NCI-H1417 (cell line): Measurements from ENCODE around the gene AFAP1L2.
"Not testable (repeated sequence)": the region's sequence is repeated elsewhere in the genome, so short reads cannot be mapped to it uniquely, and the experiment has no call there.

ENCODE experiments used
- DNase-seq, 3 experiments: peaks; one replicate each; lab custom pipeline; 2025; lab: John Stamatoyannopoulos, UW

Gene AFAP1L2

DNA sequence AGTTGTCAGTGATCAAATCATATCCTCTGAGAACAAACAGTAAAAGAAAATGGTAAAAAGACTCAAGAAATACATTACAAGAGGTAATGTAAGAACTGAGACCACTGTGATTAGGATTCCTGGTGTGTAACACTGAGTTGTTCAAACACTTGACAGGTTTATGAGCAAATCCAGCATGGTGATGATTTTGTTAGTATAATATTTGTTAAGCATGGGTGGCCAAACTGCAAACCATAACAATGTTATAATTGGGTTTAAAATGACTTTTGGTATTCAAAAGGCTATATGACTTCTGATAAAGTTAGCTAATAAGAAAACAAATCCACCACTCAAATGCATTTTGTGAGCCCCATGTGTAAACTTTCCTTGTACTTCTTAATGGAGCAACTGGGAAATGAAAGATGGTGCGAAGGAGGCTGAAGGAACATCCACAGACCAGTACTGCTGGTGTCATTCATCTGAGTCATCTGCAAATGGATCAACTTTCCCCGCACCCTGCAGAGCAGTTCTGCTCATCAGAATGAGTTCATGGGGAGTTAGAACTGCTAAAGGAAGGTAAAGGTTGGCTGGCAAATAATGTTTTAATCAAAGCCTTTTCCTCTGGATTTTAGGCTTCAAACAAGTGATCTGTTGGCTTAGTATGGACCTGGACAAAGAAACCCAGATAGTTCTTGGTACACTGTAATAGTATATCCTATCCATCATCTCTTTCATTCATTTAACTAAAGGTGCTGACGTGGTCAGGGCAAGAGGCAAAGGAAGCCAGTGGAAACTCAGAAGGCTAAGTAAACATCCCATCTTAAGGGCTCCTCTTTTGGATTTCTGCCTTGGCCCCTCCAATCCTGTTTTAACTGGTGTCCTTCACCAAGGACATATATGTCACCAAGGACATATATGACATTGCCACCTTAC lies 45.0 kb downstream of the AFAP1L2 start:
- no peak for DNase-seq

DNA sequence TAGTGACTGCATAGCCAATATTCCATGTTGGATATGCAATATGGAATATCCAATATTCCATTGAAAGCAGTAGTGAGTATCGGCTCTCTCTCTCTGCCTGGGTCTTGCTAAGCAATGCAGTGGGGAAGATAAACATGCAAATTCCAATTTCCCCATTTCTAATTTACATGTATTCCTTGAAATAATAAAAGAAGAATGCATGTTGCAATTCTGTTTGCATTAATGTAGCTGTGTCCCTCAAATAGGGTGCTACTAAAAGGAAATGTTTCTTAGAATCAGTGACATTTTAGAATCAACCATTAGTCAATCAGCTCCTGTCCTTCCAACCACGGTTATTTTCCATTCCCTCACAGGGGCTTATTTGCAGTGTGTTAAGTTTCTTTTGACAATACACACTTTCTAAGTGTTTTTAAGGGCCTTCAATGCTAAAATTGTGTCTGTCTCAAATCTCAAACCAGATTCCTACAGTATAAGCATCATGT lies 46.7 kb downstream of the AFAP1L2 start:
- DNase-seq = no peak

DNA sequence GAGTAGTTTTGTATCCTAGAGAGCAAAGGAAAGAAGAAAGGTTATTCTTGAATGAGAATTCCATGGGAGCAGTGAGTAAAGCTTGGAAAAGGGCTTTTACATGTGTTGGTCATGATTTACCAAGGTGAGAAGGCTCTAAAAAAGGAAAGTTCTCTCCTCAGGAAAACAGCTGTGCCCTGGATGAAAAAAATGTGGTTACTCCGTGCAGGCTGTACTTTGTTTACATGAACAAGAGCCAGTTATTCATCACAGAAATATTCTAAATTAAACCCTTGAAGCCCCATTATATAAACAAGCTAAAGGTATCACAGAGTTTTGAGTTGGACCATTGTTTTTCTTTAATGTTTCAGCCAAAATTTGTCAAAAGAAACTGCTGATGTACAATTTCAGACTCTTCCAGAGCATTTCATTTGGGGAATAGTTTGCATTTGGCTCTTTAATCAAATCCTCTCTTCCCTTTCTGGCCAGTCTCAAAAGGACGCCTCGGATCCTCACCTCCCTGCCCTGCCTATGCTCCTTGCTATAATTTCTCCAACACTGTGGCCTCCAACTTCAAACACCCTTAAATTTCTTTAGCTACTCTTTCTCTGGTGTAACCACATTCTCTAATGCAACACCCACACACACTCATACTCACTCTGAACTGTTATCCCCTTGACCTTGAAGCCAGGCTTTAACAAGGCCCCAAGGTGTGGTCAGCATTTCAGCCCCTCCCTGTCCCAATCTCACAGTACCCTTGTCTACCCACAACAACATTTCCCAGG lies 47.4 kb downstream of the AFAP1L2 start:
- no peak for DNase-seq

DNA sequence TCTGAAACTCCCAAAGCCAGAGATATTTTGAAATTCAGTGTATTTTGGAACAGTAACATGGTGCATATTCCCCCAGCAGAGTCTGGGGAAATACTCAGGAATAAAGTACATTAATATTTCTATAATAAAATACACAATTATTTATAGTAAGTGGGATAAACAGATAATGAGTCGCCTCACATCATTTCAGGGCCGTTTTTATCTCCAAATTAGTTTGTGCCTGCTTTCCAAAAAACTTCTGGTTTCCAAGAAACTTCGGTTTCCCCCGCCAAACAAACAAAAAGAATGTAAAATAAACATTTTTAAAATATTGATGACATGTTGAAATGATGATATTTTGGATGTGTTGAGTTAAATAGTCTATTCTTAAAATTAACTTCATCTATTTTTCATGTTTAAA lies 48.2 kb downstream of the AFAP1L2 start:
- DNase-seq = no peak

DNA sequence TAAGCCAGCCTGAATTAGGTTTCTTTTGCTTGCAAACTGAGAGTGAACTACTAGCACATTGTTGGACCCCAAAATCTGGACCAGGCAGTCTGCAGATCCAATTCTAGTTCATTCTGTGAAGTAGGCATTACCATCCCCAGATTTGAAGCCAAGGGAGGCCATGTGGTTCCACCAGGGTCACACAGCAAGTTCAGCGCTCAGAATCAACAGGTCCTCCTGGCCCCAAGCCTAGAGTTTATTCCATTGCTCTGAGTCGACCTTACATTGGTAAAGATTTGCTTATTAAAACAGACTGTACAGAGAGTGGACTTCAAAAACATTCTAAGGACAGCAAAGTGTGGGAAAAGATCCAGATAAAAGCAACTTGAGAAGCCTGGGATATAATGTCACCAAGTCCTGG lies 50.9 kb downstream of the AFAP1L2 start:
- no peak for DNase-seq

DNA sequence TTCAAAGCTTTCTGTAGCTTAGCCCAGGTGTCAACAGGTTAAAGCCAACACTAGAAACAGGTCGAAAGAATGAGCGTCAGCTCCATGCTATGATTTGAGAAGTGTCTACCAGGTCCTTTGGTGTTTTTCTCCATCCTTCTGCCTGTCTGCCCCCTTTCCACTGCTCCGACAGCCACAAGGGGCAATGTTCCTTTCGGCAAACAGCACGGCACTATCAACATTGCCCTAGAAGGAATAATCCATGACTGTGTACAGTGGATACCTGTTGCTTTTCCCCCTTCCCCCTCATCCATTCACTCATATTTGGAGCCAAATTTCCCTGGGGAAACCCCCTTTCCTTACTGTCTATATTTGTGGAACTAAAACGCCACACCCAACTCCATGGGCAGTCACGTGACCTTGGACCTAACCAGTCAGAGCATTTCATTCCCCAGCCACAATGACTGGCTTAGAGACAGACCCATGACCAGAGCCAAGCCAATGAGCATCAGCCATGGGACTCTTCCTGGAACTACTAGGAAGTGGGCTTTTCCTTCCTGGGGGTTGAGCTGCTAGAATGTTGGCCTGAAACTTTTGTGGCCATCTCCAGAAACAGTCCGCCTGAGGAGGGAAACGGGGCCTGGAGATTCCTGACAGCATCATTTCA lies 51.5 kb downstream of the AFAP1L2 start:
- no peak for DNase-seq

DNA sequence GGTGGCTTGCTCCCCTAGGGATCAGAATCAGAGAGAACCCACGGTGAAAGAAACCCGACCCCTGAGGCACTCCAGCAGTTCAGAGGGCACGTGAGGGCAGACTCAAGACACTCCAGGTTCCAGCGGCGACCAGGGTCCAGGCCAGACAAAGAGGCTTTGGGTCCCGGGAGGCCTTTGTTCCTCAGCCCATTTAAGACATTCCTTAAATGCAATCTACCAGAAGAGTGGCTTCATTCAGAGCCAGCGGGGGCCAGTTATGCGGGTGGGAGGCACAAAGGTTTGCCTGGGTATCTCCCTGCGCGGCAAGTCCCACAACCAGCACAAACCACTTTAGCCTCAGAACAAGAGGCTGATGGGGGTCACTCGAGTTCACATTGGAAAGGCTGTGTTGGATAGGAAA lies 53.6 kb downstream of the AFAP1L2 start:
- no peak for DNase-seq

DNA sequence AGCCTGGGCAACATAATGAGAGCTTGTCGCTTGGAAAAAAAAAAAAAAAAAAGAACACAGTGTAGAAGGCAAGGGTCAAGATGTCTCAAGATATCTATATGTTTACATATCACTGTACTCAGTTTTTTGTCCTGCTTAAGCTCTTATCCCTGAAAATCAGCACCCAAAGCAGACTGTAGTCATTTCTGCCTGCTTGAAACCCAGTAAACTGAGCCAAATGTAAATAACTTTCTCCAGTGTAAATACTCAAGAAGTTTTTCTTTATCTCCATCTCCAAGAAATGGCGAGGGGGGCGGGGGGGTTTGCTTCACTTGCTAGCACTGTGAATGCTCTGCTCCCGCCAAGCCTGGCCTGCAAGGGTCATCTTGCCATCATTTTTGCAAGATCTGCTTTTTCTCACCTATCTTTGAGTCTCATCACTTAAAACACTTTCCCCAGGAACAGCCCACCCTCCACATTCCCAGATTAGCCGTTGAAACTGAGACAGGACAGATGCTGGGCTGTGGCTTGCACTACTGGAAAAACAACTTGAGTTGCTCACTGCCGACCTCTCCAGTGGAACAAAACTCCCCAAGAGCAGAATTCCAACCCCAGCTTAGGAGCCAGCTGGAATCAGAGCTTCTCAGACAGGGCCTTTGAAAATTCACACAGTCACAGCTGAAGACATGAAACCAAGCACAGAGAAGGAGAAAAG lies 54.6 kb downstream of the AFAP1L2 start:
- no peak for DNase-seq

DNA sequence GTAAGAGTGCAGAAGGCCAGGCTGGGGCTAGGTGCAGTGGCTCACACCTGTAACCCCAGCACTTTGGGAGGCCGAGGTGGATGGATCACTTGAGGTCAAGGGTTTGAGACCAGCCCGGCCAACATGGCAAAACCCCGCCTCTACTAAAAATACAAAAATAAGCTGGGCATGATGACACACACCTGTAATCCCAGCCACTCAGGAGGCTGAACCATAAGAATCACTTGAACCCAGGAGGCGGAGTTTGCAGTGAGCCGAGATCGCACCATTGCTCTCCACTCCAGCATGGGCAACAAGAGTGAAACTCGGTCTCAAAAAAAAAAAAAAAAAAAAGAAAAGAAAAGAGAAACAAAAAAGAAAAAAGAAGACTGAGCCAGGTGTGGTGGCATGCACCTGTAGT lies 55.2 kb downstream of the AFAP1L2 start:
- not testable (repeated sequence) for DNase-seq

DNA sequence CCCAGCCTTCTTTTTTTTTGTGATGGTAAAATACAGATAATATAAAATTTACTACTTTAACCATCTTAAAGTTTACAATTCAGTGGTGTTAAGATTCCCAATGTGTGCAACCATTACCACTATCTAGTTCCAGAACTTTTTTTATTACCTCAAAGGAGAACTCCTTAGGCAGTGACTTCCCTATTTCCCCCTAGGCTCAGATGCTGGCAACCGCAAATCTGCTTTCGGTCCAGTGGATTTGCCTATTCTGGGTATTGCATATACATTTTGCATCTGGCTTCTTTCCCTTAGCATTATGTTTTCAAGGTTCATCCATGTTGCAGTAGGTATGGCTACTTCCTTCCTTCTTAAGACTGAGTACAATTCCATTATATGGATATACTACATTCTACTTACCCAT lies 56.5 kb downstream of the AFAP1L2 start:
- DNase-seq = no peak

DNA sequence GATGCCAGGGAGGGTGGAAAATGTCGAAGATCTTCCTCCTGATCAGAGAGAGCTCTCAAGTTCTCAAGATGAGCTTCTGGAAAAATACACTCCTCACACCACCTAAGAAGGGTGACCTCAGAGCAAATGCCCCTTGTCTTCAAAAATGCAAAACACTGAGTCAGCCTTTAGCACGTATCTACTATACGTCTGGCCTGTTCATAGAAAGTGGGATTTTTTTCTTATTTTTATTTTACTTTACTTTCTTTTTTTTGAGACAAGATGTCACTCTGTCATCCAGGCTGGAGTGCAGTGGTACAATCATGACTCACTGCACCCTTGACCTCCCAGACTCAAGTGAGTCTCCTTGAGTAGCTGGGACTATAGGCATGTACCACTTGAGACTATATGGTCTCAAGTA lies 57.1 kb downstream of the AFAP1L2 start:
- DNase-seq = no peak

DNA sequence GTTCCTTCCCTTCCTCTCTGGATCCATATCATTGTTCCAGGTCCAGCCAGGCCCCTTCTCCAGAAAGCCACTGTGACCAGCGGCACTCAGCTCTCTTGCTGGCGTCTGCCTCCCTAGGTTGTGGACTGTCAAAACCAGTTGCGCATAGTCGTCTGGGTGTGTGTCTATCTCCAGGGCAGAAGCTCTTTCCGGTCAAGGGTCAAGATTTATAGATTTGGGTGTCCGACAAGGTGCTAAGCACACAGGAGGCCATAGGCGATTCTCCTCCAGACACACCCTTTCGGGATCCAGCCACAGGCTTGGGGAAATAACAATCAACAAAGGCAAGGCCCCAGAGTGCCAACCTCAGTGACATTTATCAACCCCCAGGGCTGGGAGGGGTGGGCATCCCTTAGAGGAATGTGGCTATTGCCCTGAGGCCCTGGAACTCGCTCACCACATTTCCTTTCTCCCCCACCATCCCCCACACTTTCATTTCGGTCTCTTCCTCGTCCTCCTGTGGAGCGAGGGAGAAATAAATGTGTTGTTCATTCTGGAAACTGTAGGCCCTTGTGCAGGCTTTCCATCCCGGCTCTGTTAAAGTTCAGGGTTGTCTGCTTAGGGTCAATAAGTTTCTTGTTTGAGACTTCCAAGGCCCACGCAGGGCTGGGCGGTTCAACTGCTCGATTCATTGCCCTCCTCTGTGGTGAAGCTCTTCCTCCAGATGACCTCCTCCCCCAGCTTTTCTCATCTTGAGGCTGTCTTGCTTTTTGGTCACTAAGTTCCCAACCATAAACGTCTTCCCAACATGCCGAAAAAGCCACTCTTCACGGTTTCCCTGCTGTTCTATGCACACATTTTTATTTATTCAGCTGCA lies 57.9 kb downstream of the AFAP1L2 start:
- peak in 1 of 3 experiments; percentile 14 for DNase-seq

DNA sequence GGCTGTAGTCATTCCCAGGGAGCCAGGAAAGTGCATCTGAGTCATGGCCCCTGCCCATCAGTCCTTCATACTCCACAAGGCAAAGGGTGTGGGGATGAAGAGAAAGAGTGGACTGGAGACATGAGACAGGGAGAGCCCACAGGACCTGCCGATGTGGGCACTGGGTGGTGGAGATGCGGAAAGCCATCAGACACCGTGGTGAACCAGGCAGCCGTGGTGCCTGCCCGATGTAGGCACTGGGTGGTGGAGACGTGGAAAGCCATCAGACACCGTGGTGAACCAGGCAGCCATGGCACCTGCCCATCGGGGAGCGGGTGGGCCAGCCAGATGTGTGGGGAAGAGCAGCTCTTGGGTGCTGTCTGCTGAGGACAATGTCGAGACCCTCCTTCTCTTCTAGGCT lies 58.6 kb downstream of the AFAP1L2 start:
- DNase-seq = no peak

DNA sequence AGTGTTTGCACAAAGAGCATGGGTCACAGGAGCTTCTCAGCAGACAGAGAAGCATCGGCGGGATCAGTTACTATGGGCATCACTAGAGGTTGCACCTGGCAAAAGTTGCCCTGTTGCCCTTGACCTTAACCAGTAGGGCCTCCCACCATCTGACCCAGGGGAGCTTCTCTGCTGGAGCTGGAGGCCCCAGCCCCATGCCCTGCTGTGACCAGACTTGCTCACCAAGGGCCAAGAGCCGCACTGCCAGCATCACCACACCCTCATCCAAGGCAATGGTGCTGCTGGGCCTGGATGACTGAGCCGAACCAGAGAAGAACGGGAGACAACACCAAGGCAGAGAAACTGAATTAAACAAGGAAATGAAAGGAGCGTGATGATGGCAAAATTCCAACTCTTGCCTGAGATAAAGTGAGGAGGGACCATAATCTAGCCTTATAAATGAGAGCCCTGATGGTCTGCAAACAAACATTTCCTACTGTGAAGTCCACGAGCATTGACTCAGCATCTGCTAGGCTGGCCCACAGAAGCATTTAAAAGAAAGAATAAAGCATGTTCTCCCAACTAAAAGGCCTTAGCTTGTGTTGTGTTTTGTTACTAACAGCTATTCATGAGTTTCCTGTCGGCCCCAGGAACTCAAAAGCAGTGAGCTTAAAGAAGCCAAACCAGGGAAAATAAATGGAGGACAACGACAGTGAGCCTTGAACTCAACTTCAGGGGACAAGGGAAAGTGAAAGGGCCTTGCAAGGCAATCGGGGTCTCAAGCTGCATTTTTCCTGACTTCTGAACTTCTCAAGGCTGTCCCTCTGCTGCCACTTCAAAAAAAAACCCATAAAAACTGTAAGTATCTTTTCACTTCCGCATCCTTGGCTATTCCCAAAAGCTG lies 60.4 kb downstream of the AFAP1L2 start:
- peak in 2 of 3 experiments; percentile 23 to 56 for DNase-seq

DNA sequence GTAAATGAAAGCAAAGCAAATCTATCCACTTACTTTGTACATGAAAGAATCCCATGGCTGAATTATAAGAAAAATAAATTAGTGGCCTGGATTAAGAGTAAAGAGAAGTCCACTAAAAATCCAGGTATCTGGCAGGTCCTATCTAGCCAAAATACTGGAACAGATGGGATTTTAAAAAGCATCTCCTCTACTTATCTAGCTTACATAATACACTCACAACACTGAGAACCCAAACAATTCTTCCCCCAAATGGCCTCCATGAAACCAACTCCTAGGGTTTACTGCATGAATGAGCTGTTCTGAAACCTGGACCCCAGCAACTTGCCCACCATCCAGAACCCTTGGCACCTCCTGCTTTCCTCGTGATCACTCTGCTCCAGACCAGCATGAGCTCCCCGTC lies 61.3 kb downstream of the AFAP1L2 start:
- no peak for DNase-seq

DNA sequence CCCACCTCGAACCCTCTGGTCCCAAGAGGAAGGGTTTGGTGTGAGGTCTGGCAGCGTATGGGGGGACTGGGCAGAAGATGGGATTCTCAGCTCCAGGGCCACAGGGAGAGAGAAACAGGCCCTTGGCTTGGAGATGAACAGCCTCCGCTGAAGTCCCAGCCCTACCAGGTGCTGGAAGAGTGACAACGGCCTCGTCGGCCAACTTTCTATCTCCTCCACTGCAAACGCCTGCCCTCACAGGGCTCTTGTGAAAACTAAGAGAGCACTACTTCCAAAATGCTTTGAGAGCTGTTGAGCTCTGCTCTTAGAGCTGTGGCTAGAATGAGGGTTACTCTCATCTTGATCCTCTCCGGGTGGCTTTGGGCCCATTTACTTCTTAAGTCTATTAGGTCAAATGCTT lies 63.5 kb downstream of the AFAP1L2 start:
- DNase-seq = no peak

DNA sequence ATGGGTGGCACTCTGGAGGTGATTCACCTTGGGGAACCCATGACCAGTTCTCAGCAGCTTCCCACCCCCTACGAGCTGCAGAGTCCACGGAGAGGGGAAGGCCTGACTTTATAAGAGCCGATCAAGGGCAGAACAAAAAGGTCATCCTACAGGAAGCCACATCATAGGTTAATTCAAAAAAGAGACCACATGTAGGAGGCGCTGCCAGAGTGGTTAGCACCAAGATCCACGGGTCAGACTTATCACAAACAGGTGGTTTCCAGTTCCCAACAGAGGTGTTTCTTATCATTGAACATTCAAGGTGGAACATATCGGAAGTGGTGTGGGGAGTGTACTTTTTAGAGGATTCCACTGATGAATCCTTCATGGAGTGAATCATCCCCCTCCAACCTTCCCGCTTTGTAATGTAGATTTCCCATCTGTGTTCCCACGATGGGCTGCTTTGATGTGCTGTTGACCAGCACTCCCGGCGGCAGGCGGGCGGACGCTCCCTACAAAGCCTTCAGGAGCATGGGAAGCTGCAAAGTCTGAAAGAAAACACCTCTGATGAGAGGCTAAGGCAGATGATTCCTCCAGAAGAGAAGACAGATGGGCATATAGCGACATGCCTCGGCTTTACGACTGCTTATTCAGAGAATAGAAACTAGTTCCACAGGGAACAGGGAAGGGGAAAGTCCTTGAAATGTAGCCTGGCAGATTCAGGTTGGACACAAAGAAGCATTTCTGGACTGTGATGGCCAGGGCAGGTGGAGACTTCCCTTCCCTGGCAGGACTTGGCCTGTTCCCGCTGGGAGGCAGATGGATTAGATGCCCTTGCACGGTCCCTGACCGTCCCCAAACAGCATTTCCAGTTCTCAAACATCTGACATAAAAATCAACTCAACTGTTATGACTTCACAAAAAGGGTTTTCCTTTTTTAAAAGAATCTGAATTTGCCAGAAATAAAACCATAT lies 66.5 kb downstream of the AFAP1L2 start:
- DNase-seq = no peak

DNA sequence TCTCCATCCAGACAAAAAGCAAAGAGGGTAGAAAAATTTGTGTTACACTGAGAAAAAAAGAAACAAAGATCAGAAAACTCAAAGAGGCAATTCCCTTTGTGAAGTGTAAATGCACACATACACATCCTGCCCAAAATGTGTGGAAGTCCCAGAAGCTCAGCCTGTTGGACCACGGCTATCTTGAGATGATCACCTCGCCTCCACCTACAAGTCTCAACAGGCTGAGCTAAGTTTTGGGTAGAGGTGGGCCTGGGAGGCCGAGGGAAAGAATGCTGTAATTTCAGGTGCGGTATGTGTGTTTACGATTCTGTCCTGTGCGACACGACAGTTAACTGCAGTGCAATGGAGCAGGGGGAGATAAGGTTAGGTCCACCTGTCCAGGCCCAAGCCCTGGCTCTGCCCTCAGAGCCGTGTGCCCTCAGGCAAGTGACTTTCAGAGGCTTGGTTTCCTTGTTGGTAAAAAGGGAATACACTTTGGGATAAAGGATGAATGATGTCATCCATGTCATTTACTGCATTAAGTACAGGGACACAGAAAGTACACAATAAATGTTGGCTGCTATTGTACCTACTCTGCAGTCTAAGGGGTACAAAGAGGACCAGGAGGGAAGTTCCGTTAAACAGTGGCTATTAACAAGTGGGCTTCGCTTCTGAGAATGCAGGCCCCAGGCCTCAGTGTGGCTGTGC lies 67.3 kb downstream of the AFAP1L2 start:
- DNase-seq = peak in 1 of 3 experiments; percentile 10
